GM10248 (cell line): ENCODE data around the gene CDC34.

Source experiments
- CTCF ChIA-PET: fragments of 300-600 bp; sonication (Branson Sonifier 250); formaldehyde crosslinking; extraction: SDS; loops from one replicate; lab custom pipeline; 2021; ENCODE audit warnings: antibody characterized with exemption; lab: Yijun Ruan, JAX
- POLR2A ChIA-PET: fragments of 350-650 bp; sonication (Branson Sonifier 250); formaldehyde crosslinking; extraction: SDS; loops from one replicate; lab custom pipeline; 2020; ENCODE audit warnings: antibody characterized with exemption; lab: Yijun Ruan, JAX
- DNase-seq: peaks from one replicate; pipeline ENCODE4 v3.0.0; 2012; ENCODE audit errors: extremely low spot score
- TF ChIP-seq, protein P1 (sequence below): IDR thresholded peaks from 2 replicates; pipeline ENCODE4 v1.5.1; 2012; ENCODE audit warnings: mild to moderate bottlenecking, low read depth; ENCODE audit errors: extremely low read depth, missing control alignments, control extremely low read depth

The CDC34 gene

DNA sequence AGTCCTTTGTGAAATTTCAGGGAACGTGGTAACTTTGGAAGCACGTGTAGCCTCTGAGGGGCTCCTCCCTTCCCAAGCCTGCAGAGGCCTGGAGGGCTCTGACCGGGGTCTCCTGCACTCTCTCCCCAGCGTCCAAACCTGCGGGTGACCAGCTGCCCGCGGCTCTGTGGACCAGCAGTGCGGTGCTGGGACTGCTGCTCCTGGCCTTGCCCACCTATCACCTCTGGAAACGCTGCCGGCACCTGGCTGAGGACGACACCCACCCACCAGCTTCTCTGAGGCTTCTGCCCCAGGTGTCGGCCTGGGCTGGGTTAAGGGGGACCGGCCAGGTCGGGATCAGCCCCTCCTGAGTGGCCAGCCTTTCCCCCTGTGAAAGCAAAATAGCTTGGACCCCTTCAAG is 26.9 kb upstream of the CDC34 start:
- no peak for DNase-seq
- POLR2A ChIA-PET, result no interaction called here
- CTCF ChIA-PET, result interaction anchor here (1.1 to 2.9 kb wide), 2 partner anchors 9 to 258 kb away, joined by 6 to 18 read pairs; partner anchors contain the start of gene MADCAM1
- TF ChIP-seq, protein P1, sequence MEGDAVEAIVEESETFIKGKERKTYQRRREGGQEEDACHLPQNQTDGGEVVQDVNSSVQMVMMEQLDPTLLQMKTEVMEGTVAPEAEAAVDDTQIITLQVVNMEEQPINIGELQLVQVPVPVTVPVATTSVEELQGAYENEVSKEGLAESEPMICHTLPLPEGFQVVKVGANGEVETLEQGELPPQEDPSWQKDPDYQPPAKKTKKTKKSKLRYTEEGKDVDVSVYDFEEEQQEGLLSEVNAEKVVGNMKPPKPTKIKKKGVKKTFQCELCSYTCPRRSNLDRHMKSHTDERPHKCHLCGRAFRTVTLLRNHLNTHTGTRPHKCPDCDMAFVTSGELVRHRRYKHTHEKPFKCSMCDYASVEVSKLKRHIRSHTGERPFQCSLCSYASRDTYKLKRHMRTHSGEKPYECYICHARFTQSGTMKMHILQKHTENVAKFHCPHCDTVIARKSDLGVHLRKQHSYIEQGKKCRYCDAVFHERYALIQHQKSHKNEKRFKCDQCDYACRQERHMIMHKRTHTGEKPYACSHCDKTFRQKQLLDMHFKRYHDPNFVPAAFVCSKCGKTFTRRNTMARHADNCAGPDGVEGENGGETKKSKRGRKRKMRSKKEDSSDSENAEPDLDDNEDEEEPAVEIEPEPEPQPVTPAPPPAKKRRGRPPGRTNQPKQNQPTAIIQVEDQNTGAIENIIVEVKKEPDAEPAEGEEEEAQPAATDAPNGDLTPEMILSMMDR, result no peak

DNA sequence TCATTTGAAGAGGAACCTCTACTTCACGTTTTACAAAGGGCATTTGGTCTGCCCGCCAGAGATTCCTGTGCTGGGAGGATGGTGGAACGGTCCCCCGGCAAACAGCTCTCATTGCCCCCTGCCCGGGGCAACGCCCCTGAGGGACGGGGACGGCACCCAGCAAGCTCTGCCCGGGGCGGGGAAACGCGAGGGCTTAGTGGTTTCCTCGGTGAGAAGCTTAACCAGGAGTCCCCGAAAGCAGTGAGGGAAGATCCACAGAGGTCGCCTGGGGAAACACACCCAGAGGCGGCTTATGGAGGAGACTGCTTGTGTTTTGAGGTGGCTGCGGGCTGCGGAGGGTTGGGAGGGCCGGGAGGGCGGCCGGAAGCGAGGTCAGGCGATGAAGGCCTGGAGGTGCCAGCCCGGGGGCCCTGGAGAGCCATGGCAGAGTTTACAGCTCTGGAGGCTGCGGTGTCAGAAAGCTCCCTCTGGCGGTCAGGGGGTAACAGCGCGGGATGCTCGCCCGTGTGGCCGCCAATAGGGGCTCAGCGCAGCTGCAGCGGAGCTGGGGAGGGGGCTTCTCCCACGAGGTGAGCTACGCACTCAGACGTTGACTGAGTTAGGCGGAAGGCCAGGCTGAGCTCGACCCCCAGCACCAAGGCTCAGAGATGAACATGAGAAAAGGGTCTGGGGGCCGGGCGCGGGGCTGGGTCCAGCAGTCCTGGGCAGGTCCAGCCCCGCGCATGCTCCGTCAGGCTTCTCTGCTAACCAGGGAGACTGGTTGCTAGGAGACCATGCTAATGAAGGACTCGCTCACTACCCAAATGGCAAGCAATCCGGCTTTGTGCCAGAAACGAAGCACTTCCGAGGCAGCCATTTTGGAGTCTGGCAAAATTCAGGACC is 24.9 kb upstream of the CDC34 start:
- TF ChIP-seq, protein P1, result peak; percentile 92
- ChIA-PET CTCF (interaction anchor here (0.7 to 2.9 kb wide), 24 partner anchors 9 to 259 kb away, joined by 3 to 18 read pairs (median 3); partner anchors contain the start of genes CDC34, MADCAM1 and MIER2), POLR2A (interaction anchor here (1.1 kb wide), 2 partner anchors 18 to 25 kb away, joined by 10 to 11 read pairs; partner anchors contain the start of gene CDC34)
- peak; percentile 98 for DNase-seq

DNA sequence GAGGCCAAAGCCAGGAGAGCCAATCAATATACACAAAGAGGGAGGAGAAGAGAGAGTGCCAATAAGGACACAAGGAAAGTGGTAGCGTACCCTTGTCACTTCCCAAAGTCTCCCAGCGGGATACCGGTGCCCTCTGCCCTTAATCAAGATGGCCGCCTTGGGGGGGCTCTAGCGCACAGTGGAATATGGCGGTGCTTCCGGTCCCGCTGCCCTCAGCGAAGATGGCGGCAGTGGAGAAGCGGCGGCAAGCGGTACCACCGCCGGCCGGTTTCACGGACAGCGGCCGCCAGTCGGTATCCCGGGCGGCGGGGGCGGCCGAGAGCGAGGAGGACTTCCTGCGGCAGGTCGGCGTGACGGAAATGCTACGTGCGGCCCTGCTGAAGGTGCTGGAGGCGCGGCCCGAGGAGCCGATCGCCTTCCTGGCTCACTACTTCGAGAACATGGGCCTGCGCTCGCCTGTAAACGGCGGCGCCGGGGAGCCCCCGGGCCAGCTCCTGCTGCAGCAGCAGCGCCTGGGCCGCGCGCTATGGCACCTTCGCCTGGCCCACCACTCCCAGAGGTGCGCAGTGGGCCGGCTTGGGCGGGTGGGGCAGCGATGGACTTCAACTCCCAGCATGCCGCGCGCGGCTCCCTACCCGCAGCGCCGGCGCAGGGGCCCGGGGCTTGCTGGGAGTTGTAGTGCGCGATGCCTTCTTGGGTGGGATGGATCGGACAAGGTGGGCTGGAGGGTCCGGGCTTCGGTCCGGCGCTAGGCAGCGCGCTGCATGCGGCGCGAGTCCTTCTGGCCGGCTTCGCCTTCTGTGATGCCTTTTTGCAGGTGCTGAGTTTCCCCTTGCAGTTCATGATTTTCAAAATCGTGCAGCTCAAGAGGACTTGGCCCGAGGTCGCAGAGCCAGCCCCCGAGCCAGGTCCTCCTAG is 24.0 kb upstream of the CDC34 start, which contains the start of gene TPGS1:
TSS of gene TPGS1 (plus strand) at position 212 of the 918 bp plus-strand sequence. CDS start at position 222, 10 bp downstream.
- TF ChIP-seq, protein P1, result no peak
- DNase-seq, result peak; percentile 85
- POLR2A ChIA-PET, result interaction anchor here (1.1 kb wide), 1 partner anchor 24 kb away, joined by 11 read pairs; the partner anchor contains the start of gene CDC34
- CTCF ChIA-PET, result interaction anchor here (0.6 to 2.9 kb wide), 14 partner anchors 10 to 211 kb away, joined by 3 to 18 read pairs (median 4); partner anchors contain the start of genes CDC34 and MADCAM1

DNA sequence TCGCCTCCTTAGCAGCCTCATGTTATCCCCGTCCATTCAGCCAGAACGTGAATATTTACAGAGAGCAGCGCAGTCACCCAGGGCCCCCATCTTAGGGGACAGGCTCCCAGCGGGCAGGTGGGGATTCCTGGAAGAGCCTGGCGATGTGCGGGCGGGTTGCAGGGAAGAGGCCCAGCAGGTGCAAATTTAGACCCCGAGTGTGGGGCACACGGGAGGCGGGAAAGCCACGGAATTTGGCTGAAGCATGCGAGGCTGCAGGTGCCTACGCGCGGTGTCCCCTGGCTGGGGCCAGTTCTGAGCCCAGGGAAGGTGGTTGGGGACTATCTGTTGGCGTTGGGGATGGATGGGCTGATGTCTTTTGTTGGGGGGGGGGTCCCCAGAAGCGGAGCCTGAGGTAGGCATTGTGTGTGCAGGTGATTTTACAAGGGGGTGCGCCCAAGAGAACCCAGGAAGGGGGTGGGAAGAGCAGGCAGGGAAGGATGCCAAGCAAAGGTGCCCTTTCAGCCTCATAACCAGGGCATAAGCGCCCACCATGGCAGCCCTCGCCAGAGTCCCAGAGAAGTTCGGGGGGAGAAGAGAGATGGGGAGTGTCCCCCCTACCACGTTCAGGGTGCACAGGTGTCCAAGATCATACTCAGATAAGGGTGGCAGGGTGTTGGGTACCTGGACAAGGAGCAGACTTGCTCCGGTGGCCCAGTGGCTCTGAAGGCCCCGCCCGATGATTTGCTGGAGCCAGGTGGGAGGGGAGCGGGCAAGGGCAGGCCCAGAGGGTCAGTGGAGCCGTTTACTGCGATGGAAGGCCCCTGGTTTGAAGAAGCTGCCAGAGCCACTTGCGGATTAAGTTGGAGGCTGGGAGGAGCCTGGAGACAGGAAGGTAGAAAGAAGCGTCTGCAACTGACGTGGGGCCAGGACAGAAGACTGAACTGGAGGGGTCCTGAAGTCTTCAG is 23.1 kb upstream of the CDC34 start:
- TF ChIP-seq, protein P1, result no peak

DNA sequence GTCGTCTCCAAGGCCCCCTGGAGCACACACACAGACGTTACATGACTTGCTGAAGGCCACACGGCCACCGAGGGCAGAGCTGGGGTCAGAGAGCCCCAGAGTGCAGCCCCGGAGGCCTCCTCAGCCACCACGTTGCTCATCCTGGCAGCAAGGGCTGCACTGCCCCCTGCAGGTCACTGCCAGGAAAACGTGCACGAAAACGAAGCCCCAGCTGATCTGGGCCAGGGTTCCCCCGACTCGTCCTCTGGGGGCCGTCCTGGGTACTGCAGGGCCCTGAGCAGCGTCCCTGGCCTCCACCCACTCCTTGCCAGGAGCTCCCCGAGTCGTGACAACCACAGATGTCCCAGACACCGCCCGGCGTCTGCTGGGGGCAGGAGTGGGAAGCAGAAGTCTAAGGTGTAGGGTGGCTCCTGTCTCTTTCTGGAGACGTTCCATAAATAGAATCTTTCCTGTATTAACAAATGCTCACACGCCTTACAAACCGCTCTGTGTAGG is 20.9 kb upstream of the CDC34 start:
- peak; percentile 88 for DNase-seq
- POLR2A ChIA-PET, result interaction anchor here (1.1 kb wide), 1 partner anchor 21 kb away, joined by 4 read pairs; the partner anchor contains the start of gene CDC34
- TF ChIP-seq, protein P1, result peak; percentile 98
- CTCF ChIA-PET, result interaction anchor here (0.7 to 4.0 kb wide), 34 partner anchors 8 to 264 kb away, joined by 3 to 79 read pairs (median 4); partner anchors contain the start of genes C2CD4C, CDC34 and MADCAM1

More for the DNA sequence above, 23.1 kb upstream of the CDC34 start:
- POLR2A ChIA-PET, result no interaction called here
- CTCF ChIA-PET, result interaction anchor here (0.6 to 4.0 kb wide), 2 partner anchors 13 to 22 kb away, joined by 3 to 79 read pairs; partner anchors contain the start of gene CDC34
- no peak for DNase-seq
